GM13976 (cell line): ENCODE data around the gene BTBD16.

Experiments used
- DNase-seq: peaks from one replicate; pipeline ENCODE4 v3.0.0; 2012; ENCODE audit warnings: low spot score
- in situ Hi-C: fragments of 300-500 bp; cut with MboI; formaldehyde crosslinking; loops from one replicate; pipeline ENCODE4 v1.12.0; 2022; ENCODE audit warnings: low sequenced_read_pairs, mixed read lengths, inconsistent platforms; ENCODE audit not compliant: unreplicated experiment
- TF ChIP-seq, protein P1 (sequence below): IDR thresholded peaks from 2 replicates; pipeline ENCODE4 v1.5.1; 2012; ENCODE audit warnings: borderline replicate concordance, mild to moderate bottlenecking; ENCODE audit not compliant: insufficient read depth; ENCODE audit errors: extremely low read depth, missing control alignments, control extremely low read depth

Gene BTBD16

DNA sequence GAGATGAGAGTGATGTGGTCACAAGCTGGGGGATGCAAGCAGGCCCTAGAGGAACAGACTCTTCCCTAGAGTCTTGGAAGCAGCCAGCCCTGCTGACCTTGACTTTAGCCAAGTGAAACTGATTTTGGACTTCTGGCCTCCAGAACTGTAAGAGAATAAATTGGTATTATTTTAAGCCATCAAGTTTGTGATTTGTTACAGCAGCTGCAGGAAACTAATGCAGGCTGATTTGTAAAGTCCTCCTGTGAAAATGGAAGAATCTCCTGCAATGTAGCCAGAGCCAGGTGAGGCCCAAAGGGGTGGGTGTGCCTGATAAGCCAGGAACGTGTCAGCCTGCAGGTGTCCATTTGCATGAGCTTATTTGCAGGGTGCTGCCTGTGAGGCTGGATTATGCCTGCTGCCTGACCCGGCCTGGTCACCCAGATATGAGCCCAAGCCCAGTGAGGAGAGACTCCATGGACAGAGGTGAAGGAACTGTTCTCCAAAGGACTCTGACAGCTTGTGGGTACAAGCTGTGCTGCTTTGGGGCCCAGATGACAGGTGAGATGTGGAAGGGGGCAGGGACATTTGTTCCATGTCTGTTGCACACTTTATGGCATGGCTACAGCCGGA, 78.8 kb downstream of the BTBD16 start:
- TF ChIP-seq, protein P1, sequence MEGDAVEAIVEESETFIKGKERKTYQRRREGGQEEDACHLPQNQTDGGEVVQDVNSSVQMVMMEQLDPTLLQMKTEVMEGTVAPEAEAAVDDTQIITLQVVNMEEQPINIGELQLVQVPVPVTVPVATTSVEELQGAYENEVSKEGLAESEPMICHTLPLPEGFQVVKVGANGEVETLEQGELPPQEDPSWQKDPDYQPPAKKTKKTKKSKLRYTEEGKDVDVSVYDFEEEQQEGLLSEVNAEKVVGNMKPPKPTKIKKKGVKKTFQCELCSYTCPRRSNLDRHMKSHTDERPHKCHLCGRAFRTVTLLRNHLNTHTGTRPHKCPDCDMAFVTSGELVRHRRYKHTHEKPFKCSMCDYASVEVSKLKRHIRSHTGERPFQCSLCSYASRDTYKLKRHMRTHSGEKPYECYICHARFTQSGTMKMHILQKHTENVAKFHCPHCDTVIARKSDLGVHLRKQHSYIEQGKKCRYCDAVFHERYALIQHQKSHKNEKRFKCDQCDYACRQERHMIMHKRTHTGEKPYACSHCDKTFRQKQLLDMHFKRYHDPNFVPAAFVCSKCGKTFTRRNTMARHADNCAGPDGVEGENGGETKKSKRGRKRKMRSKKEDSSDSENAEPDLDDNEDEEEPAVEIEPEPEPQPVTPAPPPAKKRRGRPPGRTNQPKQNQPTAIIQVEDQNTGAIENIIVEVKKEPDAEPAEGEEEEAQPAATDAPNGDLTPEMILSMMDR: no peak
- no peak for DNase-seq
- in situ Hi-C loops: no loop called here

GRCh38 chr10:122350893-122351292, 79.8 kb downstream of the BTBD16 start:
- TF ChIP-seq, protein P1: no peak
- DNase-seq: no peak
- in situ Hi-C loops: no loop called here

DNA sequence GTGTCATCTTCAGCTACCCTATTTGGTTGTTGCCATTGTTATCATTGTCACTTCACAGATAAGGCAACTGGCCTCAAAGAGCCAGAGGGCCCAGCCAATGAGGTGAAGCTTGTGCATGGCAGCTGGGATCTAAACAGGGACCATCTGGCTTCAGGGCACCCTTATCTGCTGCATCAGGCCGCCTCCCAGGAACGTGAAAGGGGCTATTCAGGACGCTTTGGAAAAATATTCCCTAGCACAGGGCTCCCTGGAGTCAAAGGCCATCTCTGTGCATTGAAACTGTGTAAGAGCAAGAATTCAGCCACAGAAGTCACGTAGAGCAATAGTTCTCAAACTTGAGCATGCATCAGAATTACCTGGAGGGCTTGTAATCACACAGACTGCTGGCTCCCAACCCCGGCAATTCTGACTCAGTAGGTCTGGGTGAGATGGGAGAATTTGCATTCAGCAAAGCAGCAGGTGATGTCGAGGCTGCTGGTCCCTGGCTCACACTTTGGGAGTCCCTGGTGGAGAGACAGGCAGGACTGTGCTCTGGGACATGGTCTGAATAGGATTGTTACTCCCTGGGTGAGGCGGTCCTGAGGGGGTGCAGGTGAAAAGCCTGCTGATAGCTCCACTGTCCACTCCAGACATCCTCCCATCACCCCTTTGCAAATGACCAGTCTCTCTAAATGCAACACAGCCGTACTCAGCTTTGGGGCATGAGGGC, 81.9 kb downstream of the BTBD16 start:
- no peak for DNase-seq
- TF ChIP-seq, protein P1: no peak
- in situ Hi-C loops: no loop called here

GRCh38 chr10:122354383-122354782, 83.3 kb downstream of the BTBD16 start:
- DNase-seq: no peak
- TF ChIP-seq, protein P1: no peak
- in situ Hi-C loops: no loop called here

DNA sequence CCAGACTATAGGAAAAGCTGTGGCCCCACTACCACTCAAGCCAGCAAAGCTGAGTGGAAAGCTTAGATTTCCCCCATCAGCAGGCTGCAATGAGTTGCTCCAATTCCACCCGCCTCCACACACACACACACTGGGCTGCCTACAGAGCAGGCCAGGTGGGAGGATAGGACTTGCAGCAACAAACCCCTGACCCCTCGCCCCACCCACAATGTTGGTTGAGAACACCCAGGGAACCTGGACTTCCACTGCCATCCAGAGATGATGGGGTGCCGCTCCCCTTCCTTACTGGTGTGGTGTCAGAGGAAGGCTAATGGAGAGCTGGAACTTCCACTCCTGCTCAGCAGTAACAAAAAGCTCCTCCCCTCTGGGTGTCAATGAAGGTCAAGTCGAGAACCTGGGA, 86.6 kb downstream of the BTBD16 start:
- TF ChIP-seq, protein P1: no peak
- in situ Hi-C loops: no loop called here
- DNase-seq: no peak

GRCh38 chr10:122359621-122360020, 88.5 kb downstream of the BTBD16 start:
- TF ChIP-seq, protein P1: no peak
- DNase-seq: no peak
- in situ Hi-C loops: no loop called here
